HCT116 (cell line): ENCODE data around the gene MYO1E. TPM values are rescaled to one million over a fixed set of nuclear protein-coding genes. Genes with fewer than 3 reads are reported as not detected.

Experiments used
- ATAC-seq: fragments of 200-7000 bp; cut with Tn5 transposase; 2 replicates; pipeline ENCODE4 v1.9.1; 2020; ENCODE audit warnings: mild to moderate bottlenecking, moderate library complexity
- BruUV-seq: library from RNA; stranded (reverse); fragments of 400-500 nt; replicated peaks from 2 replicates; lab custom pipeline; 2021; lab: Mats Ljungman, UMichigan
- CTCF ChIA-PET: fragments of 300-600 bp; sonication (Branson Sonifier 250); formaldehyde crosslinking; loops from one replicate; lab custom pipeline; 2021; ENCODE audit warnings: antibody characterized with exemption; lab: Charles Lee
- POLR2A ChIA-PET: fragments of 300-600, 350-600 bp; sonication (Branson Sonifier 250); formaldehyde crosslinking; loops from one replicate; lab custom pipeline; 2021; ENCODE audit warnings: antibody characterized with exemption; lab: Charles Lee
- RAD21 ChIA-PET, 2 experiments: fragments of 300-600 bp; sonication (Branson Sonifier 250); formaldehyde crosslinking; loops; one replicate each; lab custom pipeline; 2023; ENCODE audit warnings: low total read pairs in 2 of 2; ENCODE audit not compliant: uncharacterized antibody in 2 of 2, unreplicated experiment in 2 of 2, low non-redundant PET in 1 of 2; lab: Charles Lee
- DNase-seq: peaks from one replicate; pipeline ENCODE4 v3.0.0-alpha.2; 2010; ENCODE audit warnings: low read depth, low spot score
- H2AFZ ChIP-seq: fragments of 200-600 bp; shearing (Covaris generic), sonication (generic); 2 replicates; pipeline ENCODE4 v1.6.1; 2017; ENCODE audit warnings: low read depth, mixed run types, mixed read lengths, antibody characterized with exemption, low read length; ENCODE audit not compliant: poor library complexity, severe bottlenecking
- H3K27ac ChIP-seq: 2 replicates; pipeline ENCODE4 v1.5.1; 2012; ENCODE audit warnings: low read depth, low read length
- H3K27me3 ChIP-seq: fragments of 200-600 bp; sonication (generic); 2 replicates; pipeline ENCODE4 v1.6.1; 2016; ENCODE audit warnings: mixed run types, low read length, mixed read lengths; ENCODE audit not compliant: insufficient read depth
- H3K36me3 ChIP-seq, 2 experiments: fragments of 200-500 bp in 1 of 2; fragments of 200-600 bp in 1 of 2; sonication (Bioruptor generic) in 1 of 2; sonication (generic) in 1 of 2; 2 replicates each; pipeline versions ENCODE4 v1.5.1 to v1.6.1; 2014 to 2016; ENCODE audit warnings: low read length in 2 of 2, inconsistent platforms in 1 of 2, mixed read lengths in 1 of 2, mixed run types in 1 of 2; ENCODE audit not compliant: insufficient read depth in 2 of 2, control insufficient read depth in 1 of 2
- H3K4me1 ChIP-seq, 2 experiments: fragments of 200-600 bp in 1 of 2; sonication (generic) in 1 of 2; 2 replicates each; pipeline versions ENCODE4 v1.5.1 to v1.6.1; 2012 to 2017; ENCODE audit warnings: low read length in 2 of 2, inconsistent platforms in 1 of 2, mild to moderate bottlenecking in 1 of 2, mixed read lengths in 1 of 2, mixed run types in 1 of 2, moderate library complexity in 1 of 2; ENCODE audit not compliant: insufficient read depth in 2 of 2, control insufficient read depth in 1 of 2
- H3K4me2 ChIP-seq: fragments of 200-600 bp; sonication (generic); 2 replicates; pipeline ENCODE4 v1.6.1; 2017; ENCODE audit warnings: mixed run types, low read length, mixed read lengths
- H3K4me3 ChIP-seq, 2 experiments: fragments of 200-600 bp in 1 of 2; sonication (generic) in 1 of 2; replicated peaks in 1 of 2; 2 replicates each; pipeline ENCODE4 v1.5.1; 2011 to 2016; ENCODE audit warnings: low read length in 2 of 2, control low read depth in 1 of 2, low read depth in 1 of 2, mild to moderate bottlenecking in 1 of 2, mixed read lengths in 1 of 2, mixed run types in 1 of 2
- H3K79me2 ChIP-seq: fragments of 200-600 bp; sonication (generic); 2 replicates; pipeline ENCODE4 v1.6.1; 2017; ENCODE audit warnings: mild to moderate bottlenecking, mixed run types, low read length, moderate library complexity, mixed read lengths; ENCODE audit not compliant: insufficient read depth
- H3K9ac ChIP-seq: fragments of 200-600 bp; sonication (generic); 2 replicates; pipeline ENCODE4 v1.6.1; 2016; ENCODE audit warnings: low read length, mixed read lengths
- H3K9me2 ChIP-seq: fragments of 200-600 bp; sonication (generic), shearing (Covaris generic); 2 replicates; pipeline ENCODE4 v1.6.1; 2017; ENCODE audit warnings: mixed run types, mild to moderate bottlenecking, moderate library complexity; ENCODE audit not compliant: insufficient read depth
- H3K9me3 ChIP-seq, 2 experiments: fragments of 200-500 bp in 1 of 2; fragments of 200-600 bp in 1 of 2; sonication (Bioruptor generic) in 1 of 2; sonication (generic) in 1 of 2; 2 replicates each; pipeline ENCODE4 v1.6.1; 2014 to 2017; ENCODE audit warnings: low read length in 2 of 2, mixed read lengths in 2 of 2, inconsistent platforms in 1 of 2, low read depth in 1 of 2, mild to moderate bottlenecking in 1 of 2, mixed run types in 1 of 2, moderate library complexity in 1 of 2; ENCODE audit not compliant: control insufficient read depth in 1 of 2, insufficient read depth in 1 of 2
- H4K20me1 ChIP-seq: fragments of 200-600 bp; sonication (generic), shearing (Covaris generic); 2 replicates; pipeline ENCODE4 v1.6.1; 2017; ENCODE audit warnings: mixed run types, mild to moderate bottlenecking, moderate library complexity; ENCODE audit not compliant: insufficient read depth
- ELF1 ChIP-seq: IDR thresholded peaks from 2 replicates; pipeline ENCODE4 v1.6.1; 2012; ENCODE audit warnings: low read depth, borderline replicate concordance
- EZH2 ChIP-seq: fragments of 200-600 bp; sonication (generic); IDR thresholded peaks from 2 replicates; pipeline ENCODE4 v1.6.1; 2017; ENCODE audit warnings: antibody characterized with exemption, mixed run types
- EZH2phosphoT487 ChIP-seq: fragments of 200-600 bp; IDR thresholded peaks from 2 replicates; pipeline ENCODE4 v1.6.1; 2018; ENCODE audit warnings: antibody characterized with exemption, borderline replicate concordance
- FOSL1 ChIP-seq: IDR thresholded peaks from 2 replicates; pipeline ENCODE4 v1.6.1; 2012; ENCODE audit warnings: low read depth
- POLR2A ChIP-seq: IDR thresholded peaks from 2 replicates; pipeline ENCODE4 v1.7.0; 2011; ENCODE audit warnings: borderline replicate concordance; ENCODE audit not compliant: insufficient read depth, insufficient read length; ENCODE audit errors: extremely low read depth
- POLR2AphosphoS5 ChIP-seq: IDR thresholded peaks from 2 replicates; pipeline ENCODE4 v1.6.1; 2011; ENCODE audit warnings: mild to moderate bottlenecking, low read depth, low read length, moderate library complexity
- RAD21 ChIP-seq: IDR thresholded peaks from 2 replicates; pipeline ENCODE4 v1.6.1; 2012; ENCODE audit warnings: low read depth, mild to moderate bottlenecking
- REST ChIP-seq: IDR thresholded peaks from 2 replicates; pipeline ENCODE4 v1.6.1; 2012; ENCODE audit warnings: low read depth
- SP1 ChIP-seq: IDR thresholded peaks from 2 replicates; pipeline ENCODE4 v1.6.1; 2012; ENCODE audit warnings: low read depth
- SRF ChIP-seq: IDR thresholded peaks from 2 replicates; pipeline ENCODE4 v1.6.1; 2012; ENCODE audit warnings: low read depth
- ZFX ChIP-seq: fragments of 450-650 bp; IDR thresholded peaks from 2 replicates; pipeline ENCODE4 v1.6.1; 2017
- intact Hi-C: fragments of 100-400 bp; cut with micrococcal nuclease; formaldehyde crosslinking; loops from 2 replicates; pipeline ENCODE4 v1.10.0; 2022
- total RNA-seq: library from RNA; stranded (reverse); gene quantifications from one replicate; pipeline ENCODE4 v1.2.1, GENCODE V29; 2021; ENCODE audit not compliant: unreplicated experiment
- TF ChIP-seq, protein P1 (sequence below): IDR thresholded peaks from 2 replicates; pipeline ENCODE4 v1.6.1; 2011; ENCODE audit warnings: mild to moderate bottlenecking, low read length, moderate library complexity; ENCODE audit not compliant: insufficient replicate concordance; ENCODE audit errors: extremely low read depth

Gene MYO1E
- total RNA-seq, 1 experiment from 2014 or later, result 182 TPM

DNA sequence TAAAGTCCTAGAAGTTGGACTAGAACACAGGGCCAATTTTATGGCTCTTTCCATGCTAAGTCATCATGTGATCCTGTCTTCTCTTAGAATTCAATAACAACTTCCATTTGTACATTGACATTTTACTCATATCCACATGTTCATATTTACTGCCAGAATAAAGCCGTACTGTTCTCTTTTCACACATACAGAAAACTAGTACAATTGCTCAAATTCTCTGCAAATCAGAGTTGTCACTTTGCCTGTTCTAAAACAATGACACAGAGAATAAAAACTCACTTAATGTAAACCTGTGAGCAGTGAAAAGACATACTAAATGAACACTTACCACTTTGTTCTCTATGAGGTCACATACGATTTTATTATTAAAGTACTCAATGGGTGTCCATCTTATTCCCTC lies 162.5 kb downstream of the MYO1E start:
- H3K9me2 ChIP-seq, result no peaks in the 10 kb centered on the region
- no peaks in the 10 kb centered on the region for H3K4me1 ChIP-seq
- ChIA-PET RAD21 (no interaction called here), CTCF (no interaction called here), POLR2A (no interaction called here)
- BruUV-seq, result no TSS peak
- peaks cover 8 to 37% of the 10 kb centered on the region in 2 experiments; a peak in 3 of 4 replicates for H3K36me3 ChIP-seq
- TF ChIP-seq ZFX (no peak), EZH2 (no peak), RAD21 (no peak), REST (no peak), EZH2phosphoT487 (no peak), POLR2AphosphoS5 (no peak), ELF1 (no peak), SP1 (no peak), FOSL1 (no peak), SRF (no peak), POLR2A (no peak)
- TF ChIP-seq, protein P1, sequence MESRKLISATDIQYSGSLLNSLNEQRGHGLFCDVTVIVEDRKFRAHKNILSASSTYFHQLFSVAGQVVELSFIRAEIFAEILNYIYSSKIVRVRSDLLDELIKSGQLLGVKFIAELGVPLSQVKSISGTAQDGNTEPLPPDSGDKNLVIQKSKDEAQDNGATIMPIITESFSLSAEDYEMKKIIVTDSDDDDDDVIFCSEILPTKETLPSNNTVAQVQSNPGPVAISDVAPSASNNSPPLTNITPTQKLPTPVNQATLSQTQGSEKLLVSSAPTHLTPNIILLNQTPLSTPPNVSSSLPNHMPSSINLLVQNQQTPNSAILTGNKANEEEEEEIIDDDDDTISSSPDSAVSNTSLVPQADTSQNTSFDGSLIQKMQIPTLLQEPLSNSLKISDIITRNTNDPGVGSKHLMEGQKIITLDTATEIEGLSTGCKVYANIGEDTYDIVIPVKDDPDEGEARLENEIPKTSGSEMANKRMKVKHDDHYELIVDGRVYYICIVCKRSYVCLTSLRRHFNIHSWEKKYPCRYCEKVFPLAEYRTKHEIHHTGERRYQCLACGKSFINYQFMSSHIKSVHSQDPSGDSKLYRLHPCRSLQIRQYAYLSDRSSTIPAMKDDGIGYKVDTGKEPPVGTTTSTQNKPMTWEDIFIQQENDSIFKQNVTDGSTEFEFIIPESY, result no peak
- H3K9ac ChIP-seq, result no peak overlapping the region
- intact Hi-C loops, result no loop called here
- no peak overlapping the region for H3K4me2 ChIP-seq
- H3K79me2 ChIP-seq, result no peaks in the 10 kb centered on the region
- DNase-seq (no peak), ATAC-seq (no peak)
- no peaks in the 10 kb centered on the region for H3K9me3 ChIP-seq
- H2AFZ ChIP-seq, result no peak overlapping the region
- no peaks in the 10 kb centered on the region for H4K20me1 ChIP-seq
- no peaks in the 10 kb centered on the region for H3K27me3 ChIP-seq
- no peak overlapping the region for H3K27ac ChIP-seq
- no peak overlapping the region for H3K4me3 ChIP-seq
